SHP77 (cell line): ENCODE measurements around the gene OXCT1.
"Not testable (repeated sequence)": the region's sequence is repeated elsewhere in the genome, so short reads cannot be mapped to it uniquely, and the experiment has no call there.

Experiments
- DNase-seq, 2 experiments: peaks; one replicate each; lab custom pipeline; 2025; lab: John Stamatoyannopoulos, UW

The OXCT1 gene

GRCh38 chr5:41827792-41828191 is 42.4 kb downstream of the OXCT1 start:
- DNase-seq: no peak

GRCh38 chr5:41822036-41822435 is 48.2 kb downstream of the OXCT1 start:
- no peak for DNase-seq

- DNase-seq: no peak
These were observed 49.2 kb downstream of the OXCT1 start for GRCh38 chr5:41821051-41821450.

GRCh38 chr5:41820150-41820549 is 50.1 kb downstream of the OXCT1 start:
- DNase-seq: no peak

- no peak for DNase-seq
These were observed 52.5 kb downstream of the OXCT1 start for GRCh38 chr5:41817625-41818301.

GRCh38 chr5:41815663-41816229 is 54.5 kb downstream of the OXCT1 start:
- no peak for DNase-seq

- no peak for DNase-seq
These were observed 55.0 kb downstream of the OXCT1 start for GRCh38 chr5:41815261-41815660.

GRCh38 chr5:41814306-41814705 is 55.9 kb downstream of the OXCT1 start:
- DNase-seq: not testable (repeated sequence)

- no peak for DNase-seq
These were observed 58.1 kb downstream of the OXCT1 start for GRCh38 chr5:41812156-41812555.

- no peak for DNase-seq
These were observed 61.1 kb downstream of the OXCT1 start for GRCh38 chr5:41809128-41809527.

GRCh38 chr5:41808294-41808693 is 61.9 kb downstream of the OXCT1 start:
- no peak for DNase-seq

- no peak for DNase-seq
These were observed 72.6 kb downstream of the OXCT1 start for GRCh38 chr5:41797662-41798061.

GRCh38 chr5:41796061-41796460 is 74.2 kb downstream of the OXCT1 start:
- DNase-seq: no peak

- DNase-seq: no peak
These were observed 75.1 kb downstream of the OXCT1 start for GRCh38 chr5:41795125-41795524.

GRCh38 chr5:41794471-41794870 is 75.8 kb downstream of the OXCT1 start:
- DNase-seq: peak; percentile 5 to 39

- peak; percentile 80 to 85 for DNase-seq
These were observed 77.0 kb downstream of the OXCT1 start for GRCh38 chr5:41793141-41793770.

GRCh38 chr5:41790038-41790776 is 80.0 kb downstream of the OXCT1 start:
- DNase-seq: peak; percentile 11 to 21

GRCh38 chr5:41789434-41789833 is 80.8 kb downstream of the OXCT1 start:
- DNase-seq: no peak

GRCh38 chr5:41788941-41789368 is 81.3 kb downstream of the OXCT1 start:
- no peak for DNase-seq

- no peak for DNase-seq
These were observed 83.0 kb downstream of the OXCT1 start for GRCh38 chr5:41787265-41787664.

GRCh38 chr5:41785061-41785460 is 85.2 kb downstream of the OXCT1 start:
- DNase-seq: no peak

GRCh38 chr5:41778410-41778809 is 91.8 kb downstream of the OXCT1 start:
- no peak for DNase-seq

- DNase-seq: no peak
These were observed 93.8 kb downstream of the OXCT1 start for GRCh38 chr5:41776435-41776834.
